Liver (tissue), 9 donors: ENCODE measurements around the gene MALRD1. TPM values are rescaled to one million over a fixed set of nuclear protein-coding genes. Genes with fewer than 3 reads are reported as not detected.

Experiments used
- DNase-seq: peaks from one replicate; pipeline ENCODE4 v3.0.0-alpha.2; 2017; ENCODE audit warnings: low spot score
- H3K27ac ChIP-seq, 2 donors: one replicate each; pipeline ENCODE4 v1.7.0; 2013; ENCODE audit warnings: inconsistent platforms in 2 of 2, low read length in 2 of 2, control low read depth in 1 of 2, low read depth in 1 of 2, mild to moderate bottlenecking in 1 of 2
- H3K27me3 ChIP-seq, 4 donors: one replicate each; pipeline versions ENCODE4 v1.6.1 to v1.7.0; 2013; ENCODE audit warnings: low read length in 3 of 4, inconsistent platforms in 1 of 4, mild to moderate bottlenecking in 1 of 4, moderate library complexity in 1 of 4; ENCODE audit not compliant: control insufficient read depth in 4 of 4, insufficient read depth in 4 of 4
- H3K36me3 ChIP-seq, 4 donors: one replicate each; pipeline versions ENCODE4 v1.6.1 to v1.7.0; 2013; ENCODE audit warnings: low read length in 3 of 4, mild to moderate bottlenecking in 3 of 4, low read depth in 1 of 4, moderate library complexity in 1 of 4; ENCODE audit not compliant: control insufficient read depth in 4 of 4, insufficient read depth in 3 of 4
- H3K4me1 ChIP-seq, 4 donors: one replicate each; pipeline versions ENCODE4 v1.6.1 to v1.7.0; 2013; ENCODE audit warnings: low read length in 3 of 4, mild to moderate bottlenecking in 3 of 4, moderate library complexity in 1 of 4; ENCODE audit not compliant: control insufficient read depth in 4 of 4, insufficient read depth in 4 of 4
- H3K4me3 ChIP-seq, 3 donors: one replicate each; pipeline versions ENCODE4 v1.6.1 to v1.7.0; 2013; ENCODE audit warnings: low read length in 3 of 3, control low read depth in 1 of 3, low read depth in 1 of 3, mild to moderate bottlenecking in 1 of 3
- H3K9ac ChIP-seq, 2 donors: one replicate each; pipeline ENCODE4 v1.7.0; 2013; ENCODE audit warnings: low read length in 2 of 2, mild to moderate bottlenecking in 2 of 2, moderate library complexity in 2 of 2, control low read depth in 1 of 2, low read depth in 1 of 2
- H3K9me3 ChIP-seq, 4 donors: one replicate each; pipeline versions ENCODE4 v1.6.1 to v1.7.0; 2013; ENCODE audit warnings: low read length in 3 of 4; ENCODE audit not compliant: control insufficient read depth in 4 of 4
- CTCF ChIP-seq: fragments of 150-350 bp; IDR thresholded peaks from 2 replicates; pipeline ENCODE4 v1.5.1; 2017; ENCODE audit warnings: improper control_type of control experiment, low read depth, low read length; ENCODE audit not compliant: missing input control
- EGR1 ChIP-seq, 2 donors: IDR thresholded peaks; 2 replicates each; pipeline ENCODE4 v1.6.1; 2016 to 2018; ENCODE audit warnings: antibody characterized with exemption in 2 of 2, low read depth in 2 of 2
- FOXA2 ChIP-seq: IDR thresholded peaks from 2 replicates; pipeline ENCODE4 v1.6.1; 2016; ENCODE audit warnings: antibody characterized with exemption
- GABPA ChIP-seq, 2 donors: IDR thresholded peaks in 1 of 2; conservative IDR thresholded peaks in 1 of 2; 2 replicates each; pipeline ENCODE4 v1.6.1; 2016; ENCODE audit warnings: antibody characterized with exemption in 2 of 2, mild to moderate bottlenecking in 1 of 2, moderate library complexity in 1 of 2
- HNF4A ChIP-seq, 2 donors: conservative IDR thresholded peaks; 2 replicates each; pipeline ENCODE4 v1.6.1; 2016; ENCODE audit warnings: antibody characterized with exemption in 2 of 2, mild to moderate bottlenecking in 2 of 2
- HNF4G ChIP-seq: IDR thresholded peaks from 2 replicates; pipeline ENCODE4 v1.6.1; 2016; ENCODE audit warnings: antibody characterized with exemption
- JUND ChIP-seq, 2 donors: IDR thresholded peaks; 2 replicates each; pipeline ENCODE4 v1.6.1; 2016; ENCODE audit warnings: antibody characterized with exemption in 2 of 2
- NR2F2 ChIP-seq: IDR thresholded peaks from 2 replicates; pipeline ENCODE4 v1.6.1; 2016; ENCODE audit warnings: antibody characterized with exemption
- RAD21 ChIP-seq, 2 donors: IDR thresholded peaks; 2 replicates each; pipeline ENCODE4 v1.6.1; 2016; ENCODE audit warnings: antibody characterized with exemption in 2 of 2, mild to moderate bottlenecking in 2 of 2
- RXRA ChIP-seq, 2 donors: IDR thresholded peaks; 2 replicates each; pipeline ENCODE4 v1.6.1; 2017 to 2018; ENCODE audit warnings: antibody characterized with exemption in 2 of 2, mild to moderate bottlenecking in 1 of 2
- SP1 ChIP-seq: IDR thresholded peaks from 2 replicates; pipeline ENCODE4 v1.6.1; 2018; ENCODE audit warnings: antibody characterized with exemption, mild to moderate bottlenecking
- TAF1 ChIP-seq: conservative IDR thresholded peaks from 2 replicates; pipeline ENCODE4 v1.6.1; 2016; ENCODE audit warnings: antibody characterized with exemption, mild to moderate bottlenecking
- YY1 ChIP-seq: IDR thresholded peaks from 2 replicates; pipeline ENCODE4 v1.6.1; 2016; ENCODE audit warnings: antibody characterized with exemption, mild to moderate bottlenecking
- WGBS: extraction: QIAGEN DNeasy Blood & Tissue Kit; methylation state at CpG from one replicate; pipeline ENCODE4 v1.1.7; 2013; 5-methylcytosine and 5-hydroxymethylcytosine counted together
- polyA plus RNA-seq, 2 donors: library from polyadenylated mRNA; stranded (reverse) in 1 of 2; unstranded in 1 of 2; fragments of 200-250 nt in 1 of 2; fragments of >200 nt in 1 of 2; fragmentation: Nextera tagmentation in 1 of 2; extraction: Ambion mirVana in 1 of 2; gene quantifications; one replicate each; pipeline versions ENCODE4 v1.2.1 to v1.2.3, GENCODE V29; 2013 to 2015
- total RNA-seq, 2 donors: library from RNA; depleted of rRNA; stranded (reverse); fragments of >200 nt; gene quantifications; one replicate each; pipeline ENCODE4 v1.2.3, GENCODE V29; 2014
- TF ChIP-seq, protein P1 (sequence below): IDR thresholded peaks from 2 replicates; pipeline ENCODE4 v1.6.1; 2016; ENCODE audit warnings: antibody characterized with exemption
- TF ChIP-seq, protein P2 (sequence below): IDR thresholded peaks from 2 replicates; pipeline ENCODE4 v1.6.1; 2016; ENCODE audit warnings: antibody characterized with exemption
- donor health status: healthy.
- donor health status: healthy.
- donor health status: healthy.
- donor health status: healthy.
- donor health status: healthy.

The MALRD1 gene
- total and polyA plus RNA-seq, 4 donors = 0.37 to 0.59 TPM; not detected in 2

DNA sequence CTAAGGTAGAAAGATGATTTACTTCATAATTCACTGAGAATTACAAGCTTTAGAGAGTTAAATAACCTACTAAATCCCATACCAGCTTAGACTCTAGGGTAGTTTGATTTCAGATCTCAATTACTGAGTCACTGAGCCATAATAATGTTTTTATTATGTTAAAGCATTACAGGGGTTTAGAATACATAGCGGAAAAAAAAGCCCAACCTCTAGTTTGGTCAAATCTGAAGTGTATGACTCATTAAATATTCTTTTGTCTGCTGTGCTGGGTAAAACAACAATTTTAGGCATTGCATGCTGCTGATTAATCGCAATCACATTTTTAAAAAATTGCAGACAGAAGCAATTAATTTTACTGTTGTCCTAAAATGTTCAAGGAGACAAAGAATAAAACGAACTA is 48.5 kb downstream of the MALRD1 start:
- TF ChIP-seq GABPA (IDR thresholded peaks at IDR 0.05 in 1 of 2, conservative IDR thresholded peaks at IDR 0.05 in 1 of 2) (no peak), HNF4G (no peak), SP1 (no peak), EGR1 (IDR thresholded peaks at IDR 0.05; ENCODE audit: low read depth in 2 of 2) (no peak)
- no peaks in the 10 kb centered on the region for H3K27me3 ChIP-seq
- H3K27ac ChIP-seq = no peak overlapping the region
- peaks cover 0 to 1% (median 0%) of the 10 kb centered on the region in 4 donors for H3K9me3 ChIP-seq
- no peaks in the 10 kb centered on the region for H3K36me3 ChIP-seq
- H3K4me3 ChIP-seq = no peak overlapping the region
- no peak overlapping the region for H3K9ac ChIP-seq
- no peak for DNase-seq
- no peaks in the 10 kb centered on the region for H3K4me1 ChIP-seq
- WGBS = 66% methylated on average over 3 of the region's 3 CpGs

GRCh38 chr10:19098803-19099202 is 50.2 kb downstream of the MALRD1 start:
- Histone ChIP-seq H3K4me3 (no peak overlapping the region), H3K27ac (no peak overlapping the region), H3K4me1 (no peaks in the 10 kb centered on the region), H3K9me3 (peaks cover 0 to 1% (median 0%) of the 10 kb centered on the region in 4 donors), H3K36me3 (no peaks in the 10 kb centered on the region), H3K27me3 (no peaks in the 10 kb centered on the region), H3K9ac (no peak overlapping the region)
- WGBS = 71% methylated on average over 7 of the region's 7 CpGs
- no peak for TF ChIP-seq RAD21 (IDR thresholded peaks at IDR 0.05)
- TF ChIP-seq HNF4A (conservative IDR thresholded peaks at IDR 0.05) = no peak
- no peak for TF ChIP-seq CTCF
- TF ChIP-seq SP1 = no peak
- TF ChIP-seq, protein P1, sequence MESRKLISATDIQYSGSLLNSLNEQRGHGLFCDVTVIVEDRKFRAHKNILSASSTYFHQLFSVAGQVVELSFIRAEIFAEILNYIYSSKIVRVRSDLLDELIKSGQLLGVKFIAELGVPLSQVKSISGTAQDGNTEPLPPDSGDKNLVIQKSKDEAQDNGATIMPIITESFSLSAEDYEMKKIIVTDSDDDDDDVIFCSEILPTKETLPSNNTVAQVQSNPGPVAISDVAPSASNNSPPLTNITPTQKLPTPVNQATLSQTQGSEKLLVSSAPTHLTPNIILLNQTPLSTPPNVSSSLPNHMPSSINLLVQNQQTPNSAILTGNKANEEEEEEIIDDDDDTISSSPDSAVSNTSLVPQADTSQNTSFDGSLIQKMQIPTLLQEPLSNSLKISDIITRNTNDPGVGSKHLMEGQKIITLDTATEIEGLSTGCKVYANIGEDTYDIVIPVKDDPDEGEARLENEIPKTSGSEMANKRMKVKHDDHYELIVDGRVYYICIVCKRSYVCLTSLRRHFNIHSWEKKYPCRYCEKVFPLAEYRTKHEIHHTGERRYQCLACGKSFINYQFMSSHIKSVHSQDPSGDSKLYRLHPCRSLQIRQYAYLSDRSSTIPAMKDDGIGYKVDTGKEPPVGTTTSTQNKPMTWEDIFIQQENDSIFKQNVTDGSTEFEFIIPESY = no peak
- DNase-seq = no peak

DNA sequence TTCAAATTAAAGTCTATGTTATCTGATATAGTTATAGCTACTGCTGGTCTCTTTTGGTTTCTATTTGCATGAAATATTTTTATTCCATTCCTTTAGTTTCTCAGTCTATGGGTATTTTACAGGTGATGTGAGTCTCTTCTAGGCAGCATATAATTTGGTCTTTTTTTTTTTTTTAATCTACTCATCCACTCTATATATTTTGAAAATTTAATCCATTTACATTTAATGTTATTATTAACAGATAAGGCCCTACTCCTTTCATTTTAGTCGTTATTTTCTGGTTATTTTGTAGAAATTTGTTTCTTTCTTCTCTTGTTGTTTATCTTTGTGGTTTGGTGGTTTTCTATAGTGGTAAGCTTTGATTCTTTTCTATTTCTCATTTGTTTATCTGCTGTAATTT is 58.8 kb downstream of the MALRD1 start:
- Histone ChIP-seq H3K27ac (no peak overlapping the region), H3K27me3 (no peaks in the 10 kb centered on the region), H3K4me3 (no peak overlapping the region), H3K9ac (no peak overlapping the region), H3K36me3 (no peaks in the 10 kb centered on the region), H3K9me3 (peaks cover 0 to 3% (median 1%) of the 10 kb centered on the region in 4 donors), H3K4me1 (no peaks in the 10 kb centered on the region)
- no peak for DNase-seq
- TF ChIP-seq RXRA (IDR thresholded peaks at IDR 0.05) = no peak
- no peak for TF ChIP-seq YY1
- TF ChIP-seq TAF1 = no peak
- TF ChIP-seq JUND (IDR thresholded peaks at IDR 0.05) = no peak
- no peak for TF ChIP-seq FOXA2
- TF ChIP-seq SP1 = no peak
- TF ChIP-seq, protein P2, sequence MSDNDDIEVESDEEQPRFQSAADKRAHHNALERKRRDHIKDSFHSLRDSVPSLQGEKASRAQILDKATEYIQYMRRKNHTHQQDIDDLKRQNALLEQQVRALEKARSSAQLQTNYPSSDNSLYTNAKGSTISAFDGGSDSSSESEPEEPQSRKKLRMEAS = no peak
- no peak for TF ChIP-seq NR2F2
- 20% methylated on average over 1 of the region's 1 CpG for WGBS
